ENCODE results near the gene ATMIN. TPM values are rescaled to one million over a fixed set of nuclear protein-coding genes. Genes with fewer than 3 reads are reported as not detected.

ATMIN gene
- total and polyA plus RNA-seq, 2 experiments from 2014 or later, result 9.8 to 41.7 TPM

GRCh38 chr16:81036751-81037350 lies 1.2 kb downstream of the ATMIN start:
- peak overlapping the region; percentile 78 for H2AFZ ChIP-seq
- in situ Hi-C loops (cut with MboI), result loop anchor here (25.0 kb wide), 1 partner anchor 700 kb away; no protein-coding TSS in a partner anchor
- peak; percentile 66 for DNase-seq

GRCh38 chr16:81040131-81040530 lies 4.5 kb downstream of the ATMIN start:
- H3K9me2 ChIP-seq (ENCODE audit: insufficient read depth), result no peaks in the 10 kb centered on the region
- peaks cover 27% of the 10 kb centered on the region; the same call in 1 of the 2 replicates for H3K36me3 ChIP-seq (ENCODE audit: low read depth)
- DNase-seq, result no peak
- in situ Hi-C loops (cut with MboI), result loop anchor here (25.0 kb wide), 1 partner anchor 697 kb away; no protein-coding TSS in a partner anchor
- no peaks in the 10 kb centered on the region for H3K9me3 ChIP-seq (ENCODE audit: low read depth)
- no peak overlapping the region for H3K27ac ChIP-seq
- H3K9ac ChIP-seq, result no peak overlapping the region
- 94 to 100% methylated on average over 2 of the region's 2 CpGs for WGBS, 2 experiments (ENCODE audit: low coverage in 1 of 2, low lambda C conversion rate in 2 of 2, missing lambda C conversion rate in 2 of 2)
- H3K79me2 ChIP-seq (ENCODE audit: insufficient read depth), result peaks cover 49% of the 10 kb centered on the region
- H3K4me3 ChIP-seq, result no peak overlapping the region
- TF ChIP-seq EZH2 (IDR thresholded peaks at IDR 0.05; ENCODE audit: insufficient read depth, poor library complexity, severe bottlenecking) (no peak), EZH2phosphoT487 (IDR thresholded peaks at IDR 0.05; ENCODE audit: insufficient read depth, low read depth) (no peak)
- peaks cover 10% of the 10 kb centered on the region; the same call in 1 of the 2 replicates for H3K4me1 ChIP-seq (ENCODE audit: insufficient read depth)
- no peak overlapping the region for H3K4me2 ChIP-seq (ENCODE audit: unreplicated experiment)
- H3K27me3 ChIP-seq (replicated peaks; ENCODE audit: insufficient read depth), result no peaks in the 10 kb centered on the region
- no peaks in the 10 kb centered on the region for H4K20me1 ChIP-seq (ENCODE audit: insufficient read depth)
- H2AFZ ChIP-seq, result no peak overlapping the region
- H3F3A ChIP-seq (ENCODE audit: insufficient read depth), result no peaks in the 10 kb centered on the region

More at GRCh38 chr16:81036751-81037350, 1.2 kb downstream of the ATMIN start:
- no peaks in the 10 kb centered on the region for H3K27me3 ChIP-seq (replicated peaks; ENCODE audit: insufficient read depth)
- no peaks in the 10 kb centered on the region for H4K20me1 ChIP-seq (ENCODE audit: insufficient read depth)
- no peak for TF ChIP-seq EZH2 (IDR thresholded peaks at IDR 0.05; ENCODE audit: insufficient read depth, poor library complexity, severe bottlenecking)
- TF ChIP-seq EZH2phosphoT487 (IDR thresholded peaks at IDR 0.05; ENCODE audit: insufficient read depth, low read depth), result no peak
- peak overlapping the region; percentile 82 for H3K9ac ChIP-seq
- 4 to 8% methylated on average over 10 of the region's 10 CpGs for WGBS, 2 experiments (ENCODE audit: low coverage in 1 of 2, low lambda C conversion rate in 2 of 2, missing lambda C conversion rate in 2 of 2)
- H3F3A ChIP-seq (ENCODE audit: insufficient read depth), result no peaks in the 10 kb centered on the region
- peaks cover 49% of the 10 kb centered on the region for H3K79me2 ChIP-seq (ENCODE audit: insufficient read depth)
- no peaks in the 10 kb centered on the region for H3K9me3 ChIP-seq (ENCODE audit: low read depth)
- no peaks in the 10 kb centered on the region for H3K9me2 ChIP-seq (ENCODE audit: insufficient read depth)
- peaks cover 10% of the 10 kb centered on the region; the same call in 1 of the 2 replicates for H3K4me1 ChIP-seq (ENCODE audit: insufficient read depth)
- 0 out of 2 replicates have a peak, but pooled peaks cover 7% of the 10 kb centered on the region for H3K36me3 ChIP-seq (ENCODE audit: low read depth)
- H3K4me3 ChIP-seq, result peak overlapping the region; percentile 78
- peak overlapping the region; percentile 82 for H3K4me2 ChIP-seq (ENCODE audit: unreplicated experiment)
- H3K27ac ChIP-seq, result peak overlapping the region; percentile 54

- H3K9me3 ChIP-seq (ENCODE audit: low read depth), result no peaks in the 10 kb centered on the region
- 83 to 87% methylated on average over 5 of the region's 5 CpGs for WGBS, 2 experiments (ENCODE audit: low coverage in 1 of 2, low lambda C conversion rate in 2 of 2, missing lambda C conversion rate in 2 of 2)
- H3K4me2 ChIP-seq (ENCODE audit: unreplicated experiment), result no peak overlapping the region
- in situ Hi-C loops (cut with MboI), result loop anchor here (25.0 kb wide), 1 partner anchor 696 kb away; no protein-coding TSS in a partner anchor
- no peak overlapping the region for H2AFZ ChIP-seq
- H3K79me2 ChIP-seq (ENCODE audit: insufficient read depth), result peaks cover 49% of the 10 kb centered on the region
- no peaks in the 10 kb centered on the region for H4K20me1 ChIP-seq (ENCODE audit: insufficient read depth)
- peaks cover 30% of the 10 kb centered on the region; the same call in 1 of the 2 replicates for H3K36me3 ChIP-seq (ENCODE audit: low read depth)
- no peaks in the 10 kb centered on the region for H3K27me3 ChIP-seq (replicated peaks; ENCODE audit: insufficient read depth)
- no peak overlapping the region for H3K9ac ChIP-seq
- no peaks in the 10 kb centered on the region for H3F3A ChIP-seq (ENCODE audit: insufficient read depth)
- no peak overlapping the region for H3K27ac ChIP-seq
- no peak for DNase-seq
- H3K4me1 ChIP-seq (ENCODE audit: insufficient read depth), result peaks cover 10% of the 10 kb centered on the region; the same call in 1 of the 2 replicates
- H3K9me2 ChIP-seq (ENCODE audit: insufficient read depth), result no peaks in the 10 kb centered on the region
- no peak overlapping the region for H3K4me3 ChIP-seq
- TF ChIP-seq EZH2phosphoT487 (IDR thresholded peaks at IDR 0.05; ENCODE audit: insufficient read depth, low read depth) (no peak), EZH2 (IDR thresholded peaks at IDR 0.05; ENCODE audit: insufficient read depth, poor library complexity, severe bottlenecking) (no peak)
Measured at GRCh38 chr16:81040842-81041241, 5.2 kb downstream of the ATMIN start.

- peaks cover 30% of the 10 kb centered on the region; the same call in 1 of the 2 replicates for H3K36me3 ChIP-seq (ENCODE audit: low read depth)
- WGBS, 2 experiments (ENCODE audit: low coverage in 1 of 2, low lambda C conversion rate in 2 of 2, missing lambda C conversion rate in 2 of 2), result 82 to 83% methylated on average over 4 of the region's 4 CpGs
- H3K79me2 ChIP-seq (ENCODE audit: insufficient read depth), result peaks cover 44% of the 10 kb centered on the region
Measured at GRCh38 chr16:81041696-81042095, 6.1 kb downstream of the ATMIN start.

More at GRCh38 chr16:81041696-81042095, 6.1 kb downstream of the ATMIN start:
- Histone ChIP-seq H3K4me2 (ENCODE audit: unreplicated experiment) (no peak overlapping the region), H2AFZ (no peak overlapping the region), H3K27me3 (replicated peaks; ENCODE audit: insufficient read depth) (no peaks in the 10 kb centered on the region), H3F3A (ENCODE audit: insufficient read depth) (no peaks in the 10 kb centered on the region), H3K4me1 (ENCODE audit: insufficient read depth) (peaks cover 8% of the 10 kb centered on the region; the same call in 1 of the 2 replicates), H3K9me2 (ENCODE audit: insufficient read depth) (no peaks in the 10 kb centered on the region), H3K27ac (no peak overlapping the region), H3K4me3 (no peak overlapping the region), H4K20me1 (ENCODE audit: insufficient read depth) (no peaks in the 10 kb centered on the region), H3K9ac (no peak overlapping the region), H3K9me3 (ENCODE audit: low read depth) (no peaks in the 10 kb centered on the region)
- TF ChIP-seq EZH2phosphoT487 (IDR thresholded peaks at IDR 0.05; ENCODE audit: insufficient read depth, low read depth) (no peak), EZH2 (IDR thresholded peaks at IDR 0.05; ENCODE audit: insufficient read depth, poor library complexity, severe bottlenecking) (no peak)
- in situ Hi-C loops (cut with MboI), result loop anchor here (25.0 kb wide), 1 partner anchor 696 kb away; no protein-coding TSS in a partner anchor
- DNase-seq, result no peak
